Stimulated activated CD4-positive, alpha-beta T cell treated with anti-CD3 and anti-CD28 coated beads, Interleukin-15, amount 100 ng/mL, for 1 hour (primary cell): ENCODE results near the gene GPR153.

Source experiments
- DNase-seq, 2 donors: peaks; one replicate each; pipeline ENCODE4 v3.0.0-alpha.2; 2020; ENCODE audit warnings: low read depth in 1 of 2, low spot score in 1 of 2

GPR153 gene

DNA sequence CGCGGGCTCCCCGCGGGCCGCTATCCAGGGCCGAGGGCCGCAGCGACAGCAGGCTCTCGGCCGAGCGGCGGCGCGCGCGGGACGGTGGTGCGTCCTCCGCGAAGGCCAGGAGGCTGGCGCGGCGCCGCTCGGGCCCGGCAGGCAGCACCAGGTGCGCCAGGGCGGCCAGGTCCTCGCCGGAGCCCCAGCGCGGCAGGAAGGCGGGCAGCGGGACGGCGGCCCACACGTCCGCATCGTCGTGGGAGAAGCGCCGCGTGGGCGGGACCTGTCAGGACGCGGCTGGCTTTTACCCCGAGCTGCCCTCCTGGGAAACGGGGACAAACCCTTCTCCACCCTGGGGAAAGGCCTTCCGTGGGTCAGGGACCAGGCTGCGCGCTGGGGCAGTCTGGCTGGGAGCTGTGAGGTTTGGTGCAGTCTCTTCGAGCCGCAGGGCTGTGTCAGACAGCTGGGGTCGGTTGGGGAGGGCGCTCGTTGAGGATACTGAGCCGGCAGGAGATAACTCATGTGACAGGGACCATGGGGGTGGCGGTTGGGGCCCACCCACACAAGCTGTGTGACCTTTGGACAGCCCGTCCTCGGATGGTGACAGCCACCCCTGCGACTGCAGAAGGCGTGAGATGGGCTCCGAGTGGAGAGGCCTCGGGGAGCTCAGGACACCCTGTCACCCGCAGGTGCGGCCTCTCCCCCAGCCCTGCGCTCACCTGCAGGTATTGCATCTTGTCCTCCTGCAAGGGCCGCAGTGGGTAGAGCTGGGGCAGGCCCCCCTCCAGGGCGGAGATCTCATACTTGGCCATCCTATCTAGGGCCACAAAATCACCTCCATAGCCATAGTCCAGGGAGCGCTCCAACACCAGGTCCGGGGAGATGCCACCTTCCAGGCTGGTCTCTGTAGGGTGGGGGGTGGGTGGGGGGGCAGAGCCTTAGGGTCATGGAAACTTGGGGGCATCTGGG lies 10.9 kb downstream of the GPR153 start:
- DNase-seq, result no peak

DNA sequence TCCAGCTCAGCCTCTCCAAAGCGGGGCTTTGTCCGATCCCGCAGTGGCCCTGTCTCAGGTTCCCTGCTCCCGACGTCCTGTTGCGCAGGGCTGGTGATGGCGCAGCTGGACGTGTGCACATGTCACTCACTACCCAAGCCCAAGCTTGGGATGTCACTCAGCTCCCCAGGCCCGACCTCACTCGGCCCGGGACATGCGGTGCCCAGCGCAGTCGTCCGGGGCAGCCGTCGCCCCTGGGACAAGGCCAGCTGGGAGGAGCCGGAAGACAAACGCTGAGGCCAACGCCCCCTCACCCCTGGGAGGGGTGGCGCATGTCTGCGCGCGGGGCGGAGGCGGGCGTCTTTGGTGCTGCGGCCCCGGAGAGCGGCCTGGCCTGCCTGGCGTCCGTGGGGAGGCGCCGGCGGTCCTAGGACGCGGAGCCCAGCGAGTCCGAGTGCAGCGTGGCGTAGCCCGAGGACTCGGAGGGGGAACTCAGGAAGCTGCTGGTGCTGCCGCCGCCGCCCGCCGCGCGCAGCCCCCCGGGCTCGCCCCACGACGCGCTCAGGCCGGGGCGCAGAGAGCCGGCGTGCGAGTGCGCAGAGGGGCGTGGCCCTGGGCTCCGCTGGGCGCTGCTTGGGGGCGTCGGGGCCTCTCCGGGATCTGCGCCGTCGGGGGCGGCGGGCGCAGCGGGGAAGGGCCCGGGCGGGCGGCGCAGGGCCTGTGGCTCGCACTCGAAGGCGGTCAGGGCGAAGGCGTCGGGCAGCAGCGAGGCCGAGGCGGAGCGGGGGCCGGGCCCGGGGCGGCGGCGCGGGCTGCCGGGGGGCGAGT lies 11.8 kb downstream of the GPR153 start:
- DNase-seq, result no peak

- DNase-seq, result no peak
These were observed 12.6 kb downstream of the GPR153 start for GRCh38 chr1:6248161-6248776.

- DNase-seq, result no peak
These were observed 13.2 kb downstream of the GPR153 start for GRCh38 chr1:6247651-6248050.

DNA sequence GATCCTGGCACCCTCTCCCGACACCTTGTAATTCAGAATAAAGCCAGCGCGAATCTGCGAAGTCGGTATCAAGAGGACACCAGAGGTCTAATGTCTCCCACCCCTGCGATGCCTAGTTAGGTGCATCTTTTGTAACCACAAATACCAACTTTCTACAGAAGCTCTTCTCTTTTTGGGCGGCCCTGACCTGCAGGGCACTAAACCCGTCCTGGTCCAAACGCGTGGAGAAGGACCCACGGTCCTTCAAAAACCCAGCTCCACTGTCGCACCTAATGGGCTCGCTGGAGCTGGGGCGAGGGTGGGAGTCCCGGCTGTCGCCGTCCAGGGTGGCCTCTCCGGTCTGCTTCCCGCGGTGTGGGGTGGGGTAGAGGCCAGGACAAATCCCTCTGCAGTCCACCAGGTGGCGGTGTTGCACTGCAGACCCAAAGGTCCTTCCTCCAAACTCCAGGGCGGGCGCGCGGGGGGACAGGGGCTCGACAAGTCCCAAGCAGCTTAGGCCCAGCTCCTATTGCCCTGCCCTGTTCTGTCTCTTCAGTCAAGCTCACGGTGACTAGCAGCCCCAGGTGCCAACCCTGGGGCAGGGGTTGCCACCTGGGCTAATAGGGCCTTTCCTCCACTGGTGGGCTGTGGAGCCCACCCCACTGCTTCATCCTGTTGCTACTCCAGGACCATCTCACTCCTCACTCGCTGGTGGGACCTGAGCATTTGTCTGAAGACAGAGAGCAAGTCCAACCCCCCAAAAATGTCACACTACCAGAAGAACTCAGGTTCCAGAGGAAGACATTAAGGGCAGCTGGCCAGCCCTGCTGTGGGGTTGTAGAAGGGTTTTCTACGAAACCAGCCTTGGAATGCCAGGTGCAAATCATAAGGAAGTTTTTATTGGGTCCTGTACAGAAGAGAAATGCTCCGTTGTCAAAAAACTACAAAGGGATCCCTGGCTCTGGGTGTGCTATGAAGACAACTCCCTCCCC lies 14.1 kb downstream of the GPR153 start:
- peak; percentile 60 to 71 for DNase-seq

- no peak for DNase-seq
These were observed 14.9 kb downstream of the GPR153 start for GRCh38 chr1:6245869-6246496.

DNA sequence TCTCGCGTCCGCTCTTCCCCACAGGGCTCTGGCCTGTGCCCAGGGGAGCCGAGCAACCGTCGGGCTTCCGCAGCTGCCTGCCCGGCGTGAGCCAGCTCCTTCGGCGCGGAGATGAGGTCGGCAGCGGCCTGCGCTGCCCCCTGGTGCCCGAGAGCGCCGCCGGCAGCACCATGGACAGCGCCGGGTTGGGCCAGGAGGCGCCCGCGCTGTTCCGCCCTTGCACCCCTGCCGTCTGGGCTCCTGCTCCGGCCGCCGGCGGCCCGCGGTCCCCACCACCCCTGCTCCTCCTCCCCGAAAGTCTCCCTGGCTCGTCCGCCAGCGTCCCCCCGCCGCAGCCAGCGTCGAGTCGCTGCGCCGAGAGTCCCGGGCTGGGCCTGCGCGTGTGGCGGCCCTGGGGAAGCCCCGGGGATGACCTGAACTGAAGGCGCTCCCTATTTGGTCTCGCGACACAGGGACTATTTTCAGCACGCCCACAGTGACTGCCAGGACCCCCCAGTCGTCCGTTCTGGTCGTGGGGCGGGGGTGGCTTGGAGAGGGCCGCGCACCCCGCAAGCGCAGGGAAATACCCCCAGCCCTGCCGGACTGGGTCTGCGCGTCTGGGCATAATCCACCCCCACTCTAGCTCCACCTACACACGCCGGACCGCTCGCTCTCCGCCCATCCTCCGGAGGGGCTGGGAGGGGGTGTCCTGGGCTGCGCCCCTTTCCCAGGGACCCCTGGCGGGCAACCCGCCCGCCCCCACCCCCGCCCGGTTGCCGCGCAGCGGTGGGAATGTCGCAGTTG lies 15.6 kb downstream of the GPR153 start:
- DNase-seq, result peak; percentile 53 to 74

DNA sequence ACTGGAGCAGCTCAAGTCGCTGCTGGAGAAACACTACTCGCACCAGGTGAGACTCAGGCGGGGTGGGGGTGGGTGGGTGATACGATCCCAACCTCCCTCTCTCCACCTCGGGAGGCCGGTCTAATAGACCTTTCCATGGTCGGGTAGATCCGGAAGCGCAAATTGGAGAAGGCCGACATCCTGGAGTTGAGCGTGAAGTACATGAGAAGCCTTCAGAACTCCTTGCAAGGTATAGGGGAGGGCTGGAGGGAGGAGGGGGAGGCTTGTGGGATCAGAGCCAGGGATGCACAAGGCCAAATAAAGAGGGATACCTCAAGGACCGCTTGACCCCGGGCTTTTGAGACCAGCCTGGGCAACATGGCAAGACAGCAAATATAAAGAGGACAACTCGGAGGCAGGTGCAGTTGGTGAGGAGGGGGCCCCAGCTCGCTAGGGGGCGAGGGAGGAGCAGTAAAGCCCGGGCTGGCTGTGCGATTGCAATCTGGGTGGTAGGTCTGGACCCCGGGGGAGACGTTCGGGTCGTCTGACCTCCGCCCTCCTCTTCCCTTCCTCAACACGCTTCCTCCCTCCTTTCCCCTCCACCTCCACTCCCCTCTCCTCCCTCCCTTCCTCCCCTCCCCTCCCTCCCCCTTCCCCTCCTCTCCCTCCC lies 16.4 kb downstream of the GPR153 start:
- no peak for DNase-seq

DNA sequence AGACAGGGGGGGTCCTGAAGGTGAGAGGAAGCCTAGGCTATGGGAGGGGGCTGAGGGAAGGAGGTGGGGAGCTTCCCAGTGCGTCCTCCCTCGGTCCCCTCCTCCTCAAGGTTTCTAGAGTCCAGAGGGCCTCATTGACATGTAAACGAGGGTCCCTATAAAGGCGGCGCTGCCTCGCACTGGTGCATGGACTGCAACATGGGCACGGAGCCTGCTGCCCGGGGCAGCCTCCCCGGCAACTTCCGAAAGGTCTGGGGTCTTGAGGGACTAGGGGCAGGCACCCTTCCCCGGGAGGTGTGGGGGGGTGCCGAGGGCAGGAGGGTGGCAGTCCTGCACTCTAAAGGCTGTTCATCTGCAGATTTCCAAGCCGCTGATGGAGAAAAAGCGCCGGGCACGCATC lies 16.9 kb downstream of the GPR153 start, which contains the start of gene HES3:
Gene HES3 (plus strand): TSS at position 187 of the 400 bp plus-strand sequence. CDS start 187 bp downstream, at position 374.
- DNase-seq, result no peak

GRCh38 chr1:6243053-6243834 lies 17.7 kb downstream of the GPR153 start:
- DNase-seq, result no peak

DNA sequence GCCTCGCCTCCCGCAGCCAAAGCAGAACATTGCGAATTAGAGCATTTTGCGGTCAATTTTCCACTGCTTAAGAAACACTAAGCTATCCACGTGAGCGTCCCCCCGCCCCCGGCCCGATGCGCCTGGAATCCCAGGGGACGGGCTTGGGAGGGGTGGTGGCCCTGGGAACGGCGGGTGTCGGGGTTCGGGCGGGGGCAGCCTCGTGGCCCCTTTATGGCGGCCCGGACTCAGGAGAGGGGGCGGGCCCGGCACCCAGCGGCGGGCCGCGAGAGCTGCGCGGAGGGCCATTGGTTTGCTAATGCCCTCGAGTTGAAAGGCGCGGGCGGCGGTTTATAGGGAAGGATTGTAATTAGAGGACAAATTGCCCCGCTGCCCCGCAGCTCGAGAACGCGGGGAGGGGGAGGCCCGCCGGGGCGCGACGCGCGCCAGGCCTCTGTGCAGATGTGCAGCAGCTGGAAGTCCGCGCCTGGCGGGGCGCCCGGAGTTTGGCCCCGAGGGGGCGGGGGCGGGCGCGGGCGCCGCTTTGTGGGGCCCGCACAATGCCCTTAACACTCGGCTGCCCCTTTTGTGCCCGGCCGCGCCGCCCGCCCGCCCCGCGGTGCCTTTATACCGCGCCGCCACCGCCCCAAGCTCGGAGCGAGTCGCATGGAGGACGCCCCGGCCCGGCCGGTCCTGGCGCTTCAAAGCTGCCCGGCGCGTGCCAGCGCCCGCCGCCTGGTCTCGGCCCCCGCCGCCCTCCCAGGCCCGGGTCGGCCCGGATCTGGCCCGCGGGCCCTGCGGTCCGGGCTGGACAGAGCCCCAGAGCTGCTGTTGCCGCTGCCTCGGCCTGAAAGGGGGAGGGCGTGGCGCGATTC lies 18.8 kb downstream of the GPR153 start:
- DNase-seq, result no peak

DNA sequence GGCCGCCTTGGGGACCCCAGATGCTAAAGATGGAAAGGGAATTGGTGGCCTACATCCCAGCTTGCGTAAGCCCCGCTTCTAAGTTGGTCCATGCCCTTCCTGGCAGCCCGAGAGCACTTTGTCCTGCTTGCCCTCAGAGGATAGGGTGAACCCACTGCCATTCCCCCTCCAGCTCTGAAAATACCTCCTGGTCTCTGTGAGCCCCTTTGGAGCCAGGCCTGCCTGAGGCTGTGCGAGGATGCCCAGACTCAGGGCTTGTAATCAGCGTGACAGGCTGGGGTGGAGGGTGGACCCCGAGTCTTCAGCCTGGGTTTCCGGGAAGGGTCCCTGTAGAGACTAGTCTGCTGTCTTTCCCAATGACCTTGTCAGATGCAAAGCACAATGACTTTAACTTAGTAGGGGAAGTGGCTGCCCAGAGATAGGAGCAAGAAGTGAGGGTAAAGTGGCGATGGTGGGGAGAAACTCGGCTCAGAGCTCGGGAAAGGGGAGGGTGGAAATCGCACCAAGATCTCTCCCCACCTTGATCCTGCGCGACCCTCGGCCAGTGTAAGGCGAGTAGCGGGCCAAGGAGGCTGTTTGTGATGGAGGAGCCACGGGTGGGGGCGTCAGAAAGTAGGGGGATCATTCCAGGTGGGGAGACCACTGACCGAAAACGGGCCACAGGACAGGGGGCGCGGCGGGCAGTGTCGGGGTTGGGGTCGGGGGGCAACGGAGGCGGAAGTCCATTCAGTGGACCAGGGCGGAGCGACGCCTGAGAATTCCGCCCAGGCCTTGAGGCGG lies 19.6 kb downstream of the GPR153 start:
- DNase-seq, result no peak

DNA sequence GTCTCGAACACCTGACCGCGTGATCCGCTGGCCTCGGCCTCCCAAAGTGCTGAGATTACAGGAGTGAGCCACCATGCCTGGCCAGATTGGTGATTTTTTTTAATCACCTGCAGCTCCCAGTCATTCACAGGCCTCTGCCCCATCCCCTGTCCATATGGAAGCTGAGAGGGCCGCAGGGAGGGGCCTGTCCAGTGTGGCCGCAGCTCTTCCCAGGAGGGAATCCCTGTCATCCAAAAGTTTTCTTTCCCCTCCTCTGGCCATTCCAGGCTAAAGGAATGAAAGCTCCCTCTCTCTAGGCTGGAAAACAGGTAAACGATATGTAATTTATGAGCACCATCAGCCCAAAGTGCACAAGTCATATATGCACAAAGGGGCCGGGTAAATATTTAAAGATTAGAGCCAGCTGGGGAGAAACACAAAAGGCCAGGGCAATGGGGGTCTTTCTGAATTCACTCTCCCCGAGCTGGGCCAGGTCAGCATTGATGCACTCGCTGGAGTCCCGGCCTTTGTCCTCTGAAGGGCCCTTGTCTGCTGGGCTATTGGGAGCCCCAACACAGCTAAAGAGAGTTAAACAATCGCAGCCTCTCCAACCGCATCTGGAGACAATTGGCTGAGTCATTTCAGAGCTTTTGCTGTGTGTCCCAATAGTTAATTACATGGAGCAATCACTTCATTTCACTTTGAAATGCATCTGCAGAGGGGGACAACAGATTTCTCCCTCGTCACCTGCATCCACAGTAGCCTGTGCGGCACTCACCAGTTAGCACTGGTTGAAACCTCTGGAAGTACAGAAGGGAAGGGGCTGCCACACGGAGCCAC lies 20.7 kb downstream of the GPR153 start:
- DNase-seq, result no peak

DNA sequence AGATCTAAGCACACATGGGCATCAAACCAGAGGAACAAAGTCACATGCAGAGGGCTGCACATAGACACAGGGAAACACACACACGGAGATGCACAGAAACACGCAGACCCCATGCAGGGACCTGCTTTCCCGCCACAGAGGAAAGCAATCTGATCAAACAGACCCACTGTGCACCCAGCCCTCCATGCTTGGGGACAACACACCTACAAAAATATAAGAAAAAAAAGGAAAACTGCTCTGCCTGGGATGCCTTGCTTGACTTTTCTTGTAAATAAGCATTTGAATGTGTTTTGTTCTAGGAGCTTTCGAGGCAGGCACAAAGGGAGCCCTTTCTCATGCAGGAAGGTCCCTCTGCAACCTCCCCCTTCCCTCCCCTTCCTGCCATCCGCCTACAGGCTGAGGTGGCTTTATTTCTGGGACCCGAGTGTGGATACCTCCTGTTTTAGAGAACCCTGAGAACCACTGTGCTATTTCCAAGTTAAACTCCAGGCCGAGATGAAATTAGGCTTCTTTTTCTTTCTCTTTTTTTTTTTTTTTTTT lies 21.6 kb downstream of the GPR153 start:
- no peak for DNase-seq

- no peak for DNase-seq
These were observed 23.8 kb downstream of the GPR153 start for GRCh38 chr1:6237093-6237492.
